ENCODE measurements around the gene MRNIP. TPM values are rescaled to one million over a fixed set of nuclear protein-coding genes. Genes with fewer than 3 reads are reported as not detected.
A peak's percentile ranks its signal among the peaks of the same experiment; 100 is the strongest.
"Not testable (repeated sequence)": the region's sequence is repeated elsewhere in the genome, so short reads cannot be mapped to it uniquely, and the experiment has no call there.

MRNIP gene
- total and polyA plus RNA-seq, 9 donors: 10.7 to 20.2 (median 15.9) TPM

DNA sequence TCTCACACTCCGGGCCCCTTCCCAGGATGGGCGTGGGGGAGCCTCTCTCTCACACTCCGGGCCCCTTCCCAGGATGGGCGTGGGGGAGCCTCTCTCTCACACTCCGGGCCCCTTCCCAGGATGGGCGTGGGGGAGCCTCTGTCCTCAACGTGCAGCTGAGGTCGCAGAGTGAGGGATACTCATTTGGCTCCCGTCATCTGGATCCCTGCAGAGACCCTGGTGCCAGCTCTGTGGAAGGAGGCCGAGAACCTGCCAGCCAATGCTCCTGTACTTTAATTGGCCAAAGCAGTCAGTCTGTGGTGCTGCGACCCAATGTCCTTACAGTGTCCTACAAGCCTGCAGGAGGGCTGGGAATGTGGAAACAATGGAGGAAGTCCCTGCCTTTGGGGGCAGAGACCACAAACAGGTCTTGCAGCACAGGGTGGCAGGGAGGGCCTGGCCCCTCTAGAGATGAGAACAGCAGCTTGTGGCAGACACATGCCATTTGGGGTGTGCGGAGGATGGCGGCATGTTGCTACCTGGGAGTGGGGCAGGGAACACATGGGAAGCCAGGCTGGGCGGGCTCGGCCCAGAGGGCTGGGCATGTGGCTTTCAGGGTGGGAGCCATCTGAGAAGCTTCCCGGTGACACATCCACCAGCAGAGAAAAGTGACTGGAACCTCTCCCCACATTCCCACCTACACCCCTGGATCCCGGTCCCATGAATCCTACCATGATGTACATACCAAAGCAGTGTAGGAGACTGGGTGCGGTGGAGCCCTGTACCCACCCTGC lies 13.6 kb upstream of the MRNIP start:
- 67% methylated on average over 12 of the region's 18 CpGs for WGBS (ENCODE audit: insufficient coverage)
- Histone ChIP-seq H3K4me1 (ENCODE audit: control insufficient read depth, insufficient read depth, low read length) (peaks cover 4% of the 10 kb centered on the region), H3K27me3 (ENCODE audit: control insufficient read depth, insufficient read depth, low read length) (no peaks in the 10 kb centered on the region), H3K9me3 (replicated peaks; ENCODE audit: control insufficient read depth, low read depth, low read length) (no peaks in the 10 kb centered on the region), H3K27ac (ENCODE audit: low read length) (peak overlapping the region; percentile 20), H3K36me3 (ENCODE audit: control insufficient read depth, insufficient read depth, low read length) (peaks cover 84% of the 10 kb centered on the region), H3K4me3 (ENCODE audit: low read length) (no peak overlapping the region)
- peak; percentile 52 for DNase-seq

GRCh38 chr5:179871533-179871932 lies 12.9 kb upstream of the MRNIP start:
- not testable (repeated sequence) for H3K9me3 ChIP-seq (replicated peaks; ENCODE audit: control insufficient read depth, low read depth, low read length); H3K4me3 ChIP-seq (ENCODE audit: low read length); H3K27me3 ChIP-seq (ENCODE audit: control insufficient read depth, insufficient read depth, low read length); H3K4me1 ChIP-seq (ENCODE audit: control insufficient read depth, insufficient read depth, low read length)
- no CpG with 5 or more reads among the region's 14 CpGs for WGBS (ENCODE audit: insufficient coverage)
- DNase-seq: peak; percentile 83
- Histone ChIP-seq H3K27ac (ENCODE audit: low read length) (peak overlapping the region; percentile 6), H3K36me3 (ENCODE audit: control insufficient read depth, insufficient read depth, low read length) (peaks cover 86% of the 10 kb centered on the region)

- Histone ChIP-seq H3K9me3 (replicated peaks; ENCODE audit: control insufficient read depth, low read depth, low read length) (no peaks in the 10 kb centered on the region), H3K27me3 (ENCODE audit: control insufficient read depth, insufficient read depth, low read length) (no peaks in the 10 kb centered on the region), H3K27ac (ENCODE audit: low read length) (no peak overlapping the region), H3K4me1 (ENCODE audit: control insufficient read depth, insufficient read depth, low read length) (peaks cover 4% of the 10 kb centered on the region), H3K4me3 (ENCODE audit: low read length) (no peak overlapping the region), H3K36me3 (ENCODE audit: control insufficient read depth, insufficient read depth, low read length) (peaks cover 86% of the 10 kb centered on the region)
- WGBS (ENCODE audit: insufficient coverage): 77% methylated on average over 2 of the region's 3 CpGs
- no peak for DNase-seq
Observed at GRCh38 chr5:179870952-179871351, 12.3 kb upstream of the MRNIP start.

DNA sequence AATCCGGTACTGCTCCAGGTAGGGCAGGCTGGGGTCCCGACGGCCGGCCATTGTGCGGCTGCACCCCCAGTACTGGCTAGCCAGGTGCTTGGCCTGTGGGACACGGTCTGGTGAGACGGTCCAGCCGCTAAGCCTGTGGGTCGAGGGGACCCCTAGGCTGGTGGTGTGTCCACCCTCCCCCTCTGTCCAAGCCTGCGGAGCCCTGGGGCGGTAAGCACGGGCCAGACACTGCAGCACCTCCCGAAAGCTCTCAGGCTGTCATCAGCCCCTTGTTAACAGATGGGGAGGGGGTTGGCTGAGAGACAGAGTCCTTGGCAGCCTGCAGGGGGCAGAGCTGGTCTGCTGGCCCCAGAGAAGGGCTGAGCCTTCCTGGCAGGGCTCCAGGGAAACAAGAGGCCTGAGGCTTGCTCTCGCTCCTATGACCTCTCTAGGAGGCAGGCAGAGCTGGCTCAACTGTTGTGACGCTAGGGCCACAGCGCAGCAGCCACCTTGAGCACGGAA lies 11.8 kb upstream of the MRNIP start:
- Histone ChIP-seq H3K27ac (ENCODE audit: low read length) (no peak overlapping the region), H3K36me3 (ENCODE audit: control insufficient read depth, insufficient read depth, low read length) (peaks cover 82% of the 10 kb centered on the region), H3K4me1 (ENCODE audit: control insufficient read depth, insufficient read depth, low read length) (peaks cover 4% of the 10 kb centered on the region), H3K9me3 (replicated peaks; ENCODE audit: control insufficient read depth, low read depth, low read length) (no peaks in the 10 kb centered on the region), H3K4me3 (ENCODE audit: low read length) (no peak overlapping the region), H3K27me3 (ENCODE audit: control insufficient read depth, insufficient read depth, low read length) (no peaks in the 10 kb centered on the region)
- peak; percentile 67 for DNase-seq
- 62% methylated on average over 12 of the region's 17 CpGs for WGBS (ENCODE audit: insufficient coverage)

DNA sequence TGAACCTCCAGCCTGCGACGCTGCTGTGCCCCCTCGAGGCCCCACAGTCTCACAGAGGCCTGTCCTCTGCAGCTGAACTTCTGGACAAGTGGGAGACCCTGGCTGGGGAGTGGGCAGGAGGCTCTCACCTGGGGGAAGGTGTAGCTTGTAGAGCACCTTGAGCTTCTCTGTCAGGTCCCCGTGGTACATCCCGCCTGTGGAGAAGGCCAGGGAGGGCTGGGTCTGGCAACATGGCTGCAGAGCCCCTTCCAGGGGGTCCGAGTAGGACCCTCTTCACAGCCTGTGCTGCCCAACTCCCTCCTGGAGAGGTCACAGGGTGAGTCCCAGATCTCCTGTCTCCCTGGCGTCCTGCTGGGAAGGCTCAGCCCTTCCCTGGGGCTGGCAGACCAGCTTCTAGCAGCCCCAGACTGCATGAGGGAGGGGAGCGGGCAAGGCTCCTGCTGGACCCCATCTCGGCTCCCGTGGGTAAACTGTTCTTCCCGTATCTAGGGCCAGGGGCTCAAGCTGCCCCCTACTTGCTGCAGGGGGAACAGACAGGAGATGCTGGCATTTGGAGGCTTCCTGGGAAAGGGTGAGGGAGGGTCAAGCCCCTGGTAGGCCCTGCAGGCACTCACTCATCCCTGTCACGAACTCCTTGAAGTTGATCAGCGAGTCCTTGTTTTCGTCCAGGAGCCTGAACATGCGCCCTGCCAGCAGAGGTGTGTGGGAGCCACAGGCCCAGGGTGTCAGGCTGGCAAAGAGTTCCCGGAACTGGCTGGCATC lies 11.2 kb upstream of the MRNIP start:
- no peak overlapping the region for H3K27ac ChIP-seq (ENCODE audit: low read length)
- H3K27me3 ChIP-seq (ENCODE audit: control insufficient read depth, insufficient read depth, low read length): no peaks in the 10 kb centered on the region
- H3K36me3 ChIP-seq (ENCODE audit: control insufficient read depth, insufficient read depth, low read length): peaks cover 83% of the 10 kb centered on the region
- H3K9me3 ChIP-seq (replicated peaks; ENCODE audit: control insufficient read depth, low read depth, low read length): no peaks in the 10 kb centered on the region
- WGBS (ENCODE audit: insufficient coverage): 79% methylated on average over 13 of the region's 16 CpGs
- H3K4me3 ChIP-seq (ENCODE audit: low read length): no peak overlapping the region
- peaks cover 4% of the 10 kb centered on the region for H3K4me1 ChIP-seq (ENCODE audit: control insufficient read depth, insufficient read depth, low read length)
- DNase-seq: no peak

- H3K36me3 ChIP-seq (ENCODE audit: control insufficient read depth, insufficient read depth, low read length): peaks cover 81% of the 10 kb centered on the region
- no peak overlapping the region for H3K4me3 ChIP-seq (ENCODE audit: low read length)
- H3K4me1 ChIP-seq (ENCODE audit: control insufficient read depth, insufficient read depth, low read length): peaks cover 4% of the 10 kb centered on the region
- WGBS (ENCODE audit: insufficient coverage): 78% methylated on average over 4 of the region's 5 CpGs
- no peak overlapping the region for H3K27ac ChIP-seq (ENCODE audit: low read length)
- no peak for DNase-seq
- H3K27me3 ChIP-seq (ENCODE audit: control insufficient read depth, insufficient read depth, low read length): no peaks in the 10 kb centered on the region
- H3K9me3 ChIP-seq (replicated peaks; ENCODE audit: control insufficient read depth, low read depth, low read length): no peaks in the 10 kb centered on the region
Observed at GRCh38 chr5:179869101-179869500, 10.5 kb upstream of the MRNIP start.

- peaks cover 81% of the 10 kb centered on the region for H3K36me3 ChIP-seq (ENCODE audit: control insufficient read depth, insufficient read depth, low read length)
- peaks cover 4% of the 10 kb centered on the region for H3K4me1 ChIP-seq (ENCODE audit: control insufficient read depth, insufficient read depth, low read length)
- no peaks in the 10 kb centered on the region for H3K9me3 ChIP-seq (replicated peaks; ENCODE audit: control insufficient read depth, low read depth, low read length)
- WGBS (ENCODE audit: insufficient coverage): 94% methylated on average over 14 of the region's 14 CpGs
- no peak for DNase-seq
- no peak overlapping the region for H3K4me3 ChIP-seq (ENCODE audit: low read length)
- no peaks in the 10 kb centered on the region for H3K27me3 ChIP-seq (ENCODE audit: control insufficient read depth, insufficient read depth, low read length)
- no peak overlapping the region for H3K27ac ChIP-seq (ENCODE audit: low read length)
Observed at GRCh38 chr5:179868541-179868940, 9.9 kb upstream of the MRNIP start.

DNA sequence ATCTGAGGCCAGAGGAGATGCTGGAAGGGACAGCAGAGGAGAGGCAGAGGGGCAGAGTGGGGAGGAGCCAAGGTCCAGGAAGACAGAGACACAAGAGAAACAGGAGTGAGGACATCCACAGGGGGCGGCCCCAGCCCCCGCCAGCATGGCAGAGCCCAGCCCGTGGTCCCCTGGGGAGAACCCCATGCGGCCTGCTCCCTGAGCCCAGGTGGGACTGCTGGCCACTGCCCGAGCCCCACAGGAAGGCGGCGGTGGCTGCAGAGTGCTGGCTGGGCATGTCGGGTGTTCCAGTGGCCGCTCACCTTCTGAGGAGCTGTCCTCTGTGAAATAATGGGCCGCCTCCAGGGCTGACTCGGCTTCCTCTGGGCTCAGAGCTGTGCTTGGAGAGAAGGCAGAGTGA lies 8.9 kb upstream of the MRNIP start:
- no peak for DNase-seq
- 81% methylated on average over 9 of the region's 11 CpGs for WGBS (ENCODE audit: insufficient coverage)
- peaks cover 1% of the 10 kb centered on the region for H3K9me3 ChIP-seq (replicated peaks; ENCODE audit: control insufficient read depth, low read depth, low read length)
- H3K4me1 ChIP-seq (ENCODE audit: control insufficient read depth, insufficient read depth, low read length): peaks cover 4% of the 10 kb centered on the region
- H3K4me3 ChIP-seq (ENCODE audit: low read length): no peak overlapping the region
- peaks cover 81% of the 10 kb centered on the region for H3K36me3 ChIP-seq (ENCODE audit: control insufficient read depth, insufficient read depth, low read length)
- H3K27me3 ChIP-seq (ENCODE audit: control insufficient read depth, insufficient read depth, low read length): no peaks in the 10 kb centered on the region
- H3K27ac ChIP-seq (ENCODE audit: low read length): no peak overlapping the region

DNA sequence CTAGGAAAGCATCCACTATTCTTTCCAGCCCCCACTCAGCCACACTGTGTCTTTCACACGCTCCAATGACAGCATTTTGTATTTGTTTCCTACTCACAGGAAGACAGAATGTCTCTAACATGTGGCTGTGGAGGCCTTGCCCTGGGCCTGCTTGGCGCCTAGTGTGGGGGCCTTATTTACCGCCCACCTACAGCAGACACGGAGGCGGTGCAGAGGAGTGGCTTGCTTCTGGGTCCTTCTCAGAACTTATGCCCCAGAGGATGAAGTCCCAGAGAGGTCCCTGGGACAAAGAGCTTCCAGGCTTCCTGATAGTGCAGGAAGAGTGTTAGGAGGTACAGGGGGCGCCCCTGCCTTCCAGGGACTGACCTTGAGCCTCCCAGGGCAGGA lies 8.5 kb upstream of the MRNIP start:
- 74% methylated on average over 6 of the region's 6 CpGs for WGBS (ENCODE audit: insufficient coverage)
- Histone ChIP-seq H3K9me3 (replicated peaks; ENCODE audit: control insufficient read depth, low read depth, low read length) (peaks cover 5% of the 10 kb centered on the region), H3K4me3 (ENCODE audit: low read length) (no peak overlapping the region), H3K27me3 (ENCODE audit: control insufficient read depth, insufficient read depth, low read length) (no peaks in the 10 kb centered on the region), H3K36me3 (ENCODE audit: control insufficient read depth, insufficient read depth, low read length) (peaks cover 81% of the 10 kb centered on the region), H3K4me1 (ENCODE audit: control insufficient read depth, insufficient read depth, low read length) (peaks cover under 1% of the 10 kb centered on the region), H3K27ac (ENCODE audit: low read length) (no peak overlapping the region)
- no peak for DNase-seq

DNA sequence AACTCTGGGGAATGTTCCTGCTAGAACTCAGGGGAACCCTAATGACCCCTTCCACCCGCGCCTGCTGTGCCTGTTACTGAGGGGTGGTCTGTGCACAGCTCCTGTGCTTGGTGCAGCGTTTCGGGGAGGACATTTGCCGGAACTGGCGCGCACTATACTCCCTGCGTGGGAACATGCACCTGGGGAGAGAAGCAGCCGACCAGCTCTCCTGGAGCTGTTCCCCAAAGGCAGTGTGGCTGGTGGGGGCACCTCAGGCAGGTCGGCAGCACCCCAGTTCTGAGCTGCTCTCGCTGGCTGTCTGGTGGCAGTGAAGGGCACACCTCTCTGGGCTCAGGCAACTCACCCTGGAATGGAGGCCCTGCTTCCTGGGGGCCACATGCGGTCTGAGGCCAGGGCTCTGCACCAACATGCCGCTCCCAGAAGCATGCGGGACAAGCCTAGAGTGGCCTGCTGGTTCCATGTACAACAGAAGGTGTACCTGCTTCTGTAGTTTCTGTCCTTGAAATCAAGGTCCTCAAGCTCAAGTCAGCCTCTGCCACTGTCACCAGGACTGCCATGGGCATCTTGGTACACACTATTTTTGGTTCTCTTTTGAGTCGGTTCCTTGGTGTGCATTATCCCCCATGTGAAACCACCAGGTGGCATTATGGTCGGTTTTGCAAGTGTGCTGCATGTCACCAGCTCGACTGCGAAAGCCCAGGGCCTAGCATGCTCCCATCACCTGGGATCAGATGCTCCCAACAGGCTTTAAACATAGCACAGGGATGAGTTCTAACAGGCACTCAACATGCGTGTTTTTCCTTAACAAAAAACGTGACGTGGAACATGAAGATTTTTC lies 7.8 kb upstream of the MRNIP start:
- WGBS (ENCODE audit: insufficient coverage): 77% methylated on average over 21 of the region's 21 CpGs
- no peaks in the 10 kb centered on the region for H3K4me1 ChIP-seq (ENCODE audit: control insufficient read depth, insufficient read depth, low read length)
- peaks cover 83% of the 10 kb centered on the region for H3K36me3 ChIP-seq (ENCODE audit: control insufficient read depth, insufficient read depth, low read length)
- no peaks in the 10 kb centered on the region for H3K27me3 ChIP-seq (ENCODE audit: control insufficient read depth, insufficient read depth, low read length)
- no peak overlapping the region for H3K27ac ChIP-seq (ENCODE audit: low read length)
- peaks cover 6% of the 10 kb centered on the region for H3K9me3 ChIP-seq (replicated peaks; ENCODE audit: control insufficient read depth, low read depth, low read length)
- no peak for DNase-seq
- H3K4me3 ChIP-seq (ENCODE audit: low read length): no peak overlapping the region

All from muscle of leg (tissue), 11 donors.